NCI-H2081 (cell line): ENCODE measurements around the gene MYMK.

Experiments used
- DNase-seq, 2 experiments: peaks; one replicate each; lab custom pipeline; 2025; lab: John Stamatoyannopoulos, UW

Gene MYMK

DNA sequence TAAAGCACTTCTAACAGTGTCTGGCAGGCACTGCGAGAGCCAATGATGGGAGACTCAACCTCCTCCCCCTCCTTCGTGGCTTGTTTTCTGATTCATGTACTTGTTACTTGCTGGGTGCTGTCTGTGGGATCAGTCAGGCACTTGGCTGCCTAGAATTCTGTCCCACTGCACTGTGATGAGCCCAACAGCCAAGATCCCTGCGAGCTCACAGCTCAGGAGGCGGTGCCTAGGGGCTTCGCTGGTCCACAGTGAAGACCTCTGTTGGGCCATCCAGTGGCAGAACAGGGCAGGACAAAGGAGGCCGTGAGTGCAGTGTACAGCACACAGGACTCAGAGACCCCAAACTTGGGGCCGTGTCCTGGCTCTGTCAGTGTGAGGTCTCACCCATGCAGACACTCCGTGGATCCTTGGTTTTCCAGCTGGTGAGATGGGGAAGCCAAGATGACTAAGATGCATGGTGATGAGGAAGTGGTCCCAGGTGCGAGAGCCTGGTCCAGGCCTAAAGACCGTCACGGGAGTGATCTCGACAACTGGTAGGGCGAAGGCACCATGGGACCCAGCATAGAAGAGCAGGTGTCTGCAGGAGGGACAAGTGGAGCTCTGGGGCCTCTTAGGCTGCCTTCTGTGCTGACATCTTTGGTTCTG is 19.5 kb downstream of the MYMK start:
- no peak for DNase-seq

DNA sequence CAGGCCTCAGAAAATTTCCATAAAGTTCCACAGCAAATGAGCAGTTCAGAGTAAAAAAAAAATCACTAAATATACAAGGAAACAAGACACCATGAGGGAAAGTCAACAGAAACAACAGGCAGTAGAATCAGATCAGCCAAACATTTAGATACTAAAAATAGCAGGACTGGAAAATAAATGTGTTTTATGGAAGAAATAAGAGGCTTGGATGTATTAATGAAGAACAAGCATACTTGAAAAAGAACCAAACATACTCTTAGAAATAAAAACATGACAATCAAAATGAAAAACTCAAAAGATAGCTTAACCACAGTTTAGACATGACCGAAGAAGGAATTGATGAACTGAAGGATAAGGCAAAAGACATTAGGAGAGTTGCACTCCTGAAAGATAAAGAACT is 22.6 kb downstream of the MYMK start:
- no peak for DNase-seq

DNA sequence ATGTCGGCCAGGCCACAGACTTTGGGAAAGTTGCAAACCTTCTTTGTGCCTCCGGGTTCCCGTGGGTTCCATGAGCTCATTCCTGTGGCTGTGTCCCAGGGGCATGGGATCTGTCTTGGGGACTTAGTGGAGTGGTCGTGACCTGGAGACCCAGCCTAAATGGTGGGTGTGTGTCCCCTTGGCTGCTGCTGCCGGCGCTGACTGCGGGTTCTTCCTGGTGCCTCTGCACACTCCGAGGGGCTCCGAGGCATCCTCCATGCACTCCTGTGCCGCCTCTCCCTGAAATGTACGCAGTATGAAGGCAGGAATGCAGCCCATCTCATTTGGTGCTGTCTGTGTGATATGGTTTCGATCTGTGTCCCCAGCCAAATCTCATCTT is 24.9 kb downstream of the MYMK start:
- DNase-seq: no peak

DNA sequence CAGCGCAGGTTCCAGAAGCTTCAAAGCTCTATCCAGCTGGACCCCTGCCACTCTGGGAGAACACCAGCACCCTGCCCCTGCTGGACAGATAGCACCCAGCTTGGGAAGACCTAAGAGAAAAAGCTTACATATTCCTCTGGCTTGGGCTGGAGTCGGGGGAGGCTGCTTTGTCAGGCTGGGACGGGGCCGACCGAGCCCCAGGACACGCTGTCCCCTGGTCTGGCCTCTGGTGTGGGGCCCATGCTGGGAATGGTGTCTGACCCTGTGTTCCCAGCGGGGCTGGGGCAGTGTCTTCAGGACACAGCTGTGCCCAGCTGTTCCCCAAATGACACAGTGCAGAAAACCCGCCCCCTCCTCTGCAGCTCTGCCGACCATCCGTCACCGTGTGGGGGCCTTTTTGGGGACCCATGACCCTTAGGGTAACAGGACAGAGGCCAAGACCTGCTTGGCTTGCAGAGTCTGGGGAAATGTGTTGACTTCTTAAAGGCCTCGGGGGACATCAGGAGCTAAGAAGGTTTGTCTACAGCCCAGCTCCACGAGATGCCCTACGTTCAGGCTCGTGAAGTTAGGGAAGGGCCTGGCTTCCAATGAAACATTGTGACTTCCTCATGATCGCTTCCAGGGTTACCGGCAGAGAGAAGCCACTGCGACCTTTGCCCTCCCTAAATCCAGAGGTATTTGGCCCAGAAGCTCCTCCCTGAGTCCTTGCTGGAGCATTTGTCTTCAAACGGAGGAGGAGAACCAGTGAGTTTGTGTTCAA is 25.4 kb downstream of the MYMK start:
- no peak for DNase-seq

DNA sequence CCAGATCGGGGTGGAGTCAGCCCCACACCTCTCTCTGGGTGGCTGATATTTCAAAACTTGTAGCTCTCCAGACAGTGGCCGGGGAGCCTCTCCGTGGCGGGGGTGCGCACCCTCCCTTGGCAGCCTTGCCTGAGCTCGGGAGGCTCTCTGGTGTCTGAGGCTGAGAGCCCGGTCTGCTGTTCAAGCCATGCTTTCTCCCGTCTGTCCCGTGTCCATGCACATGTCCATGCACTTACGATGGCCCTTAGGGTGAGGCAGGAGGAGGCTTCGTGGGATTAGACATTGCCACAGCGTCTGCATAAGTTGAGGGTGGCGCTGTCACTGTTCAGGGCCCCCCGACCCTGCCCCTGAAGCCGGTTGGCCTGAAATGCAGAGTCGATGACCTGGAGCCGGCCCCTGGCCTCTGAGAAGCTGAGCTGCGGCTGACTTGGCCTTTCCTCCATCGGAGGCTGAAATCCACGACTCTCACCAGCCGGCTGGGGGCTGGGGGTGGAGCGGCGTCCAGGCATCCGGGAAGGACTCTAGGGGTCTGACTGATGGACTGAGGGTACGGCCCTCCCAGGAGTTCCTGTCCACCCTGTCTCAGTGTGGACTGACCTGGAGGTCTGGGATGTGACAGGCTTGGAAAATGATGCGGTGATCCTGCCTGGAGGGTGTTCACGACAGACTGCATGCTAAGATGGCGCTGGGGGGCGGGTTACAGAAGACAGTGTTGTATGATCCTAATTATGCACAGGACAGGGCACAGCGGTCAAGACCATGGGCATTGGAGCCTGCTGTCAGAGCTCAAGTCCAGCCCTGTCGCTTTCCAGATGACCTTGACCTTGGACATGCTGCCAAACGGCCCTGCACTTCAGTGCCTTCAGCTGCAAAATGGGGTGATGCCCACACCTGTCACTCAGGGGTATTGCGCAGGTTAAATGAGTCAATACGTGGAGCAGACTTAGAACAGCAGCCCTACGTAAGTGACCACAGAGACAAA is 27.6 kb downstream of the MYMK start:
- DNase-seq: no peak

DNA sequence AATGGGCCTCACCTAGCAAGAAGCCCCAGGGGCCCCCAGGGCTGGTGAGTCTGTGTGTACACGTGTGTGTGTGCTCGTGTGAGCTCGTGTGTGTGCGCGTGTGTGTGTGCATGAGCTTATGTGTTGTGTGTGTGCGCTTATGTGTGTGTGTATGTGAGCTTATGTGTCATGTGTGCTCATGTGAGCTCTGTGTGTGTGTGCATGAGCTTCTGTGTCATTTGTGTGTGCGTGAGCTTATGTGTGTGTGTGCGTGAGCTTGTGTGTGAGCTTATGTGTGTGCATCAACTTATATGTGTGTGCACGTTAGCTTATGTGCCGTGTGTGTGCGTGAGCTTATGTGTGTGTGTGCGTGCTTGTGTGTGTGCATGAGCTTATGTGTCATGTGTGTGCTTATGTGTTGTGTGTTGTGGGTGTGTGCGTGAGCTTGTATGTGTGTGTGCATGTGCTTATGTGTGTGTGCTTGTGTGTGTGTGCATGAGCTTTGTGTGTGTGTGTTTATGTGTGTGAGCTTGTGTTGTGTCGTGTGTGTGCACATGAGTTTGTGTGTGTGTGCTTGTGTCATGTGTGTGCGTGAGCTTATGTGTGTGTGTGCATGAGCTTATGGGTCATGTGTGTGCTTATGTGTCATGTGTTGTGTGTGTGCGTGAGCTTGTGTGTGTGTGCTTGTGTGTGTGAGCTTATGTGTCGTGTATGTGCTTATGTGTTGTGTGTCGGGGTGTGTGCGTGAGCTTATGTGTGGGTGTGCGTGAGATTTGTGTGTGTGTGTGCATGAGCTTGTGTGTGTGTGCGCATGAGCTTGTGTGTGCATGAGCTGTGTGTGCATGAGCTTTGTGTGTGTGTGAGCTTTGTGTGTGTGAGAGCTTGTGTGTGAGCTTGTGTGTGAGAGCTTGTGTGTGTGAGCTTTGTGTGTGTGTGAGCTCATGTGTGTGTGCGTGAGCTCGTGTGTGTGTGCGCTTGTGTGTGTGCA is 29.1 kb downstream of the MYMK start:
- DNase-seq: no peak

DNA sequence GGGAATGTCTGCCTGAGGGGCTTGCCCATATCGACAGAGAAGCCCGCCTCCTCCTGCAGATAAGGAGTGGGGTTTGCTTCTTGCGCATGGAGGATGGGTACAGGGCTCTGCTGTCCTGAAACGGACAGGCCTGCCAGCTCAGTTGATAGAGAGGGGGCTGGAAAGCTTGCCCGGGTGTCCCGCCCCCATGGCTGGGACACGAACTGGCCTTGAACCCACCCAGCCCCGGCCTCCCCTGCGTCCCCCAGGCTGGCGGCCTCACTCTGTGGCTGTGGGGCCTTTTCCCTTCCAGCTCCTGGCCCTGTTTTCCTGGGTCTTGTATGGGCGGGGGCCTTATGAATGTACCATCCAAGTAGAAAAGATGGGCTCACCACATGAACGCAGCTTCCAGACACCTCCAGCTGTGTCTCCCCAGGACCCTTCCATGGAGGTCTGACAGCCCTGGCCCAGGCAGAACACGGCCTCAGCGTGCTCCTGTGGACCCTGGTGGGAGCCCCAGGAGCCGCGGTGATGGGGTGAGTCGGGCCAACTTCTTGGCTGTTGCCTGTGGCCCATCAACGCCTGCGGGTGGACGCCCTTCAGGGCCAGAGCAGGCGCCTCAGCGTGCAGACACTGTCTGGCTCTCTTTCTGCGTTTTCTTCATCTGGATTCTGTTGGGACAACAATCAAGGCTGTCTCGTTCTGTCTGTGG is 30.0 kb downstream of the MYMK start:
- no peak for DNase-seq

DNA sequence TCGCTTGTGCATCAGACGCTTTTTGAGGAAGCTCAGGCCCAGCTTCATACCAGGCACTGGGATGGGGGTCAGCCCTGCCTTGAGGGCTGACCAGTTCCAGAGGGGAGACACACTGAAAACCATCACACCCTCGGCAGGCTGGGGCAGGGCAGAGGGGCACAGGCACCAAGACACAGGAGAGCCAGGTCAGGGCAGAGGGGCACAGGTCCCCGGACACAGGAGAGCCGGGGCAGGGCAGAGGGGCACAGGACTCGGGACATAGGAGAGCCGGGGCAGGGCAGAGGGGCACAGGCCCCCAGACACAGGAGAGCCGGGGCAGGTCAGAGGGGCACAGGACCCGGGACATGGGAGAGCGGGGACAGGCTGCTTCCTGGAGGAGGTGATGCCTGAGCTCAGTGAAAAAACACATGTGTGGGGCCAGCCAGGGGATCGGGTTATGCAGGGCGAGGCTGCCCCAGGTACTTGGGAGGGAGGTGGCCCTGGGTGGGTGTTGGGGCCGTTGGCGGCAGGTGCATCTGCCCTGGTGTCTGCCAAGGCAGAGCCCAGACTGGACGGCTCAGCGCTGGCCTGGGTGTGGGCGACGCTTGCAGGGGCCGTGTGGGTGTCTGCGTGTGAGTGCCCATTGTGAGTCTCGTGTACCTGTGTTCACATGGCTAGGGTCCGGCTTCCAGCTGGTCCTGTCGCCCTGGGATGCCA is 30.8 kb downstream of the MYMK start:
- no peak for DNase-seq

DNA sequence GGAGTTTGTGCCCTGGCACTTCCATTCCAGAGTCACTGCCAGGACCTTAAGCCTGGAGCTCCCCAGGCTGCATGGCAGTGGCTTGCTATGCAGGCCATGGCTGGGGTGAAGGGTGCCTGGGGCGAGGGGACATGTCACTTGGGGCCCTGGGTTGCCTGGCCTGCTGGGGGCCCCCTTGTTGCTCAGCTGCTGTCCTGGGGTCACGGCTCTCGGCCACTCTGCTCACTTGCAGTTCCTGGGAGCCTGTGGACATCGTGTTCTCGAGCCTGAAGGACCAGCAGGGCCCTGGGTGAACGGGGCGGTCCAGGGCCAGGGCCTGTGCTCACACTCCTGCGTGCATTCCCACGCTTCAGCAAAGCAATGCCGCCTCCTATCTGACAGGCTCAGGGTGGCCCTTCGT is 31.3 kb downstream of the MYMK start:
- DNase-seq: no peak

DNA sequence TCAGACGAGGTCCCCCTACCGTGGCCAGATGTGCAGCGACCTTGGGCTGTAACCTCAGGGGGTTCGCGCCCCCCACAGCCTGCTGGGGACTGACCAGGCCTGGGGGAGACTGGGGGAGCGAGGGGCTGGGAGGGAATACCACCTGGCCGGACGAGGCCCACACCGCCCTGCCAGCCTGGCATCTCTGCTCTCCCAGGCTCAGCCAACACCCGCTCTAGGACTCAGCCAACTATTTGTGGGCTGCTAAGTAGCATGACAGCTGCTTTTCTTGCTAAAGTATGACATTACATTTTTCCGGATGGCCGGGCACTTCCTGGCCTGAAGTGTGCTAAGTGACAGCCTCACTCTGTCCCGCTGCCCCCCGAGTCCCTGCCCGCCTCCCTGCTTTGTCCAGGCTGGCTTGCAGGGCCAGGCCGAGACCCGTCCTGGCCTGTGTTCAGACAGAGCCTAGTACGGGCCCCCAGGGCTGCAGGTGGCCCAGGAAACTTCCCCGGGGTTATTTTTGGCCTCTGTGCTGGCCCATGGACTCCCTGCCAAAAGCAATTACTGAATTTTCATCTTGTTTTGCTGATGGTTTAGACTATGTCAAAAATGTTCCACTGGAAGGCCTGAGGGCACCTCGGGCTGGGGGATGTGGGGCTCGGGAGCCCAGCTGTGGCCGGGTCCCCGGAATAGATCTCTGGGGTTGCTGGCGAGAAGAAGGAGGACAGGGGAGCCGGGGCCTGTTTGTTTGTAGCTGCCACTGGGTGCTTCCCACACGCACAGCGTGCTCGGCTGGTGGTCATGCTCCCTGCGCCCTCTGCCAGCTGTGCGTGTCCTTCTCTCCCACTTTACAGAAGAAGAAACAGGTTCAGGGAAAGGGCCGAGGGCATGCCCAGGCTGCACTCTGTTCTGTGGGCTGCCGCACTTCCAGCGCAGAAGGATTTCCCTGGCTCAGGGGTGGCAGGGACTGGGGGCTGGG is 32.4 kb downstream of the MYMK start:
- no peak for DNase-seq

DNA sequence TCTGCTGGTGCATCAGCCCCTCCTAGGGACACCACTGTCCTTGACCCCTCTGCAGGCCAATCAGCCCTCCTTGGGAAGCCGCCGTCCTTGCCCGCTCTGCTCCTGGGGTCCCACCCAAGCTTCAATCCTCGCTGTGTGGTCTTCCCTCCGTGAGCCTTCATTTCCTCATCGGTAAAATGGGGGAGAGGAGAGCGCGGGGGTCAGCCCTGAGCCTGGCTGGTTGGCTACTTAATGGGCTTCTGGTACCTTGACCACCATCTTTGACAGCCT is 33.2 kb downstream of the MYMK start:
- DNase-seq: no peak

DNA sequence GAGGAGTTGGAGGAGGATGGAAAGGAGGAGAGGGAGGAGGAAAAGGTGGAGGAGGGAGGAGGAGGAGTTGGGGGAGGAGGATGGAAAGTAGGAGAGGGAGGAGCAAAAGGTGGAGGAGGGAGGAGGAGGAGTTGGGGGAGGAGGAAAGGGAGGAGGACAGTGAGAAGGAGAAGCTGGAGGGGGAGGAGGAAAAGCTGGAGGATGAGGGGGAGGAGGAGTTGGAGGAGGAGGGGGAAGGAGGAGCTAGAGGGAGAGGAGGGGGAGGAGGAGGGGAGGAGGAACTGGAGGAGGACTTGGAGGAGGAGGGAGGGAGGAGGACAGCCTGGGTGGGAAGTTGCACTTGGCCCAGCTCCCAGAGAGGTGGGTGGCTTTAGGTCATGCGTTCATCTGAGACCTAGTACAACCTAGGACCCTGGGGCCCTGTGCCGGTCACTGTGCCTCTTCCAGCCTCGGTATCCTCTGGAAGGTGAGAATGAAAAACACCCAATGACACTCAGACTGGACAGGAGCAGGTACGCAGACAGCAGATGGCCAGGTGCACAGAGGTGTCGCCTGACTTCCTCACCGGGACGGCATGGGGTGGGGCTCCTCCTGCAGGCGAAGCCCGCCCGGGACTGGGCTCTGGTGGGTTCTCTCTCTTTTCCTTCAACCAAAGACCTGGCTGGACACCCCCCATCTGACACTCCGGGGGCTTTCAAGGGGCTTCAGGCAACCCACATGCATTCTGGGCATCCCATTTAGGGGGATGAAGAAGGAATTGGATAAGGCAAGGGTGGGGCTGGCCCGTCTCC is 33.7 kb downstream of the MYMK start:
- DNase-seq: no peak

DNA sequence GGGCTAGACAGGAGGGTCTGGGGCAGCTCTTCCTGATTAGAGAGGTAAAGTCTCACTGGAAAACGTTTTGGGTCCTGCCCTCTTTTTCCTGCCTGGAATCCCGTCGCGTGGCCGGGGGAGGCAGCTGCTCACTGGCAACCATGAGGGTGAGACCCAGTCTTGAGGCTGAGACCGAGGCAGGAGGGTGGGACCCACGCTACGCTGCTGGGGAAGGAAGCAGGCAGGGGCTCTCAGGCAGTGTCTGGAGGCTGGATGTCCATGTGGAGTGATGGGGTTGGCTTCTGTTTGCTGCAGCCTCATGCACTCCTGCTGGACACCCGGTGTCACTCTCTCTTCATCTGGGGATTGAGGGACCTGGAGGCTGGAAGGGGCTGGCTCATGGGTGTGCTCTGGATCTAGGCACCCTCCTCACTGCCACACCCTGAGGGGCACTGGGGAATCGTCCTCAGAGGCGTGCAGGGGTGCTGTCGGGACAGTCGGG is 34.5 kb downstream of the MYMK start:
- no peak for DNase-seq

DNA sequence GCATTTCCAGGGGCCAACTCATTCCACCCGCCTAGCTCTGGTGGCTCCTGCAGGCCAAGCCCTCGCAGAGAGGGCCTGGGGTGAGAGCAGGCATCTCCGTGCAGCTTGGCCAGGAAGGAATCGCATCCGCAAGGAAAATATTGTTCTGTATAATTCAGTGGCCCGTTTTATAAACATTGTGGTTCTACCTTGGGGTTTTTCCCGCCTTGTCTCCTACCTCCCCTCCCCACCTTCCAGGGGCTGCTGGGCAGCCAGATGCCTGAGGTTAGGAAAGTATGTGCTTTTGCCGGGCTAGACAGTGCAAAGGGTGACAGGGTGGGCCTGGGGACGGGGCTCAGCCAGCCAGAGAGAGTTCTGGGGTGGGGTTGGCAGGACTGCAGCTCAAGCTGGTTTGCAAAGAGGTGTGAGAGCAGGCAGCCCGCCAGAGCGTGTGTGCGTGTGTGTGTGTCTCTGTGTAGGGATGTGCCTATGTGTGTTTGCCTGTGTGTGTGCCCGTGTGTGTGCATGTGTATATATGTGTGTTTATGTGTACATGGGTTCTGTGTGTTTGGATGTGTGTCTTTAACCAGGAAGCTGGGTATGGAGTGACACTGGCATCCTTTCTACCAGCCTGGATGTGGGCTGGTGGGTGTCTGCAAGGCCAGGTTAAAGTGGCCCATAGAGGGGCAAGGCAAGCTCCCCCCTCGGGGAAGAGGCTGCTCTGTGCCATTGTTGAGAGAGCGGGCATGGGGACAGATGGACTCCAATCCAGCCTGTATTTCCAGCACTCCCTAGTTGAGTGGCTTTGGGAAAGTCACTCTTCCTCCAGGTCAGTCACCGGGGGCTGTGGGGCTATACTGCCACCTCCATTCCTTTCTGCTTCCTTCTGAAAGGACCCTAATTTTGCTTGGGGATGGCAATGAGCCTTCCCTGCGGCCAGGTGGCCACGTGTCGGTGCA is 35.2 kb downstream of the MYMK start:
- no peak for DNase-seq

DNA sequence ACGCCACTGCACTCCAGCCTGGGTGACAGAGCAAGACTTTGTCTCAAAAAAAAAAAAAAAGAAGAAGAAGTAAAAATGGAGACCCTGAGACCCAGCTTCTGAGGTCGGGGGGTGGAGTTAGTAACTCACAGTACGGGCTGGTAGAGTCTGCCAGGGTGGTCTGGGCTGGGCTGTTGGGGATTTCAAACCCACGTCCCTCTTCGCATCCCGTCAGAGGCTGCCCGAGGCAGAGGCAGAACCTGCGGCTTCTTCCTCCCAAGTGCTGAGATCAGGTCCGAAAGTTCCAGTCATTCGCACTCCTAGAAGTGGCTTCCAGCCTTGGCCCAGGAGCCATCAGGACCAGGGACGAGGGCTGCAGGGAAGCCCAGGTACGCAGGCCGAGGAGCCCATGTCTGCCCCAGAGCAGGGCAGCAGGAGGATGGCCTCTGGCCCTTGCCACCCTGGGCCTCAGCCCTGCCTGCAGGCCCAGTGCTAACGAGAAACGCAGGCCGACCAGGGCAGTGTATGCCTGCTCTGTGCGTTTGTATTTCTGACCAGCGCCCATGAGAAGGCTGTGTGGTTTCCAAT is 36.0 kb downstream of the MYMK start:
- DNase-seq: no peak

DNA sequence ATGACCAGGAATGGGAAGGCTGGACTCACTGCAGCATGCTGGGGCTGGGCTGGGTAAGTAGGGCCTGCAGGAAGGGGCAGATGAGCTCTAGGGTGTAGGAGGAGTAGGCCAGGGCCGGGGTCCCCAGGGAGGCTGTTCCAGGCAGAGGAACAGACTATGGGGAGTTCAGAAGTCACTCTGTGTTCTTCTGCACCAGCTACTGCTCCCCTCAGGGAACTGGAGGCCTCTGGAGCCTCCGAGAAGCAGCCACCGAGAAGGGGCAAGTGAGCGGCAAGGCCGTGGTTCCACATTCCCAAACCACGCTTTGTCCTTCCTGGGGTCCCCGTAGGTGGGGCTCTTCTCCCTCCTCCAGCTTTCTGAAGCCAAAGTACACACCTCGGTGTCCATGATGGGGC is 37.4 kb downstream of the MYMK start:
- no peak for DNase-seq
